ENCODE results near the gene CFAP69.

The CFAP69 gene

DNA sequence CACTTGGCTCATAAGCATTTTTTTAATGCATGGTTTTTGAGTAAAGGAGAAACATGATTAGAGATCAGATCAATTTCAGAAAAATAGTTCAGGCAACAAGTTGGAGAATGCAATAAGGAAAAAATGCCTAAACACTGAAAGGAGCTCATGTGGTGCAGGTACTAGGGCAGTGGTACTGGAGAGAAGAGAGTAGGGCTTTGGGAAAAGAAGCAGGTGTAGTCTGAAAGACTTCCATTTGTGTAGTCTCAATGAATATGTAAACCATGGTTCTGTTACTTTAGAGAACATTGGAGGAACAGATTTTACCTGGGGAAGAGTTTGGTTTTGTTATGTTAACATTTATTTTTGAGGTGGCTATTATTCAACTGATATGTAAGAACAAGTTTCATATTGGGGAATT lies 107.0 kb downstream of the CFAP69 start:
- no peak for ATAC-seq
- TF ChIP-seq ZNF70 (CRISPR knock-in tag; IDR thresholded peaks at IDR 0.05) (no peak), OSR1 (CRISPR knock-in tag; IDR thresholded peaks at IDR 0.05) (no peak), ARNTL (CRISPR knock-in tag; IDR thresholded peaks at IDR 0.05; ENCODE audit: borderline replicate concordance, low read depth) (no peak), TCF4 (CRISPR knock-in tag; IDR thresholded peaks at IDR 0.05; ENCODE audit: borderline replicate concordance) (no peak), GLIS3 (CRISPR knock-in tag; IDR thresholded peaks at IDR 0.05) (no peak), ZNF8 (CRISPR knock-in tag; IDR thresholded peaks at IDR 0.05) (no peak), SNAI2 (CRISPR knock-in tag; IDR thresholded peaks at IDR 0.05) (no peak), ISL1 (CRISPR knock-in tag; IDR thresholded peaks at IDR 0.05) (no peak), ZFP30 (CRISPR knock-in tag; IDR thresholded peaks at IDR 0.05) (no peak), PATZ1 (CRISPR knock-in tag; IDR thresholded peaks at IDR 0.05; ENCODE audit: borderline replicate concordance) (no peak), ZFP3 (CRISPR knock-in tag; IDR thresholded peaks at IDR 0.05) (no peak), CSDC2 (CRISPR knock-in tag; IDR thresholded peaks at IDR 0.05) (no peak), ZC3H10 (CRISPR knock-in tag; IDR thresholded peaks at IDR 0.05) (no peak), BACH2 (CRISPR knock-in tag; IDR thresholded peaks at IDR 0.05; ENCODE audit: borderline replicate concordance) (no peak), TOX (CRISPR knock-in tag; IDR thresholded peaks at IDR 0.05; ENCODE audit: borderline replicate concordance) (no peak)
- TF ChIP-seq, protein P1, sequence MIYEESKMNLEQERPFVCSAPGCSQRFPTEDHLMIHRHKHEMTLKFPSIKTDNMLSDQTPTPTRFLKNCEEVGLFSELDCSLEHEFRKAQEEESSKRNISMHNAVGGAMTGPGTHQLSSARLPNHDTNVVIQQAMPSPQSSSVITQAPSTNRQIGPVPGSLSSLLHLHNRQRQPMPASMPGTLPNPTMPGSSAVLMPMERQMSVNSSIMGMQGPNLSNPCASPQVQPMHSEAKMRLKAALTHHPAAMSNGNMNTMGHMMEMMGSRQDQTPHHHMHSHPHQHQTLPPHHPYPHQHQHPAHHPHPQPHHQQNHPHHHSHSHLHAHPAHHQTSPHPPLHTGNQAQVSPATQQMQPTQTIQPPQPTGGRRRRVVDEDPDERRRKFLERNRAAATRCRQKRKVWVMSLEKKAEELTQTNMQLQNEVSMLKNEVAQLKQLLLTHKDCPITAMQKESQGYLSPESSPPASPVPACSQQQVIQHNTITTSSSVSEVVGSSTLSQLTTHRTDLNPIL (CRISPR knock-in tag; IDR thresholded peaks at IDR 0.05; ENCODE audit: low read depth) = no peak
- TF ChIP-seq, protein P2, sequence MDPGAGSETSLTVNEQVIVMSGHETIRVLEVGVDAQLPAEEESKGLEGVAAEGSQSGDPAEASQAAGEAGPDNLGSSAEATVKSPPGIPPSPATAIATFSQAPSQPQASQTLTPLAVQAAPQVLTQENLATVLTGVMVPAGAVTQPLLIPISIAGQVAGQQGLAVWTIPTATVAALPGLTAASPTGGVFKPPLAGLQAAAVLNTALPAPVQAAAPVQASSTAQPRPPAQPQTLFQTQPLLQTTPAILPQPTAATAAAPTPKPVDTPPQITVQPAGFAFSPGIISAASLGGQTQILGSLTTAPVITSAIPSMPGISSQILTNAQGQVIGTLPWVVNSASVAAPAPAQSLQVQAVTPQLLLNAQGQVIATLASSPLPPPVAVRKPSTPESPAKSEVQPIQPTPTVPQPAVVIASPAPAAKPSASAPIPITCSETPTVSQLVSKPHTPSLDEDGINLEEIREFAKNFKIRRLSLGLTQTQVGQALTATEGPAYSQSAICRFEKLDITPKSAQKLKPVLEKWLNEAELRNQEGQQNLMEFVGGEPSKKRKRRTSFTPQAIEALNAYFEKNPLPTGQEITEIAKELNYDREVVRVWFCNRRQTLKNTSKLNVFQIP (CRISPR knock-in tag; IDR thresholded peaks at IDR 0.05; ENCODE audit: borderline replicate concordance, low read depth) = no peak
- TF ChIP-seq, protein P3, sequence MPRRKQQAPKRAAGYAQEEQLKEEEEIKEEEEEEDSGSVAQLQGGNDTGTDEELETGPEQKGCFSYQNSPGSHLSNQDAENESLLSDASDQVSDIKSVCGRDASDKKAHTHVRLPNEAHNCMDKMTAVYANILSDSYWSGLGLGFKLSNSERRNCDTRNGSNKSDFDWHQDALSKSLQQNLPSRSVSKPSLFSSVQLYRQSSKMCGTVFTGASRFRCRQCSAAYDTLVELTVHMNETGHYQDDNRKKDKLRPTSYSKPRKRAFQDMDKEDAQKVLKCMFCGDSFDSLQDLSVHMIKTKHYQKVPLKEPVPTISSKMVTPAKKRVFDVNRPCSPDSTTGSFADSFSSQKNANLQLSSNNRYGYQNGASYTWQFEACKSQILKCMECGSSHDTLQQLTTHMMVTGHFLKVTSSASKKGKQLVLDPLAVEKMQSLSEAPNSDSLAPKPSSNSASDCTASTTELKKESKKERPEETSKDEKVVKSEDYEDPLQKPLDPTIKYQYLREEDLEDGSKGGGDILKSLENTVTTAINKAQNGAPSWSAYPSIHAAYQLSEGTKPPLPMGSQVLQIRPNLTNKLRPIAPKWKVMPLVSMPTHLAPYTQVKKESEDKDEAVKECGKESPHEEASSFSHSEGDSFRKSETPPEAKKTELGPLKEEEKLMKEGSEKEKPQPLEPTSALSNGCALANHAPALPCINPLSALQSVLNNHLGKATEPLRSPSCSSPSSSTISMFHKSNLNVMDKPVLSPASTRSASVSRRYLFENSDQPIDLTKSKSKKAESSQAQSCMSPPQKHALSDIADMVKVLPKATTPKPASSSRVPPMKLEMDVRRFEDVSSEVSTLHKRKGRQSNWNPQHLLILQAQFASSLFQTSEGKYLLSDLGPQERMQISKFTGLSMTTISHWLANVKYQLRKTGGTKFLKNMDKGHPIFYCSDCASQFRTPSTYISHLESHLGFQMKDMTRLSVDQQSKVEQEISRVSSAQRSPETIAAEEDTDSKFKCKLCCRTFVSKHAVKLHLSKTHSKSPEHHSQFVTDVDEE (CRISPR knock-in tag; IDR thresholded peaks at IDR 0.05) = no peak
- TF ChIP-seq, protein P4, sequence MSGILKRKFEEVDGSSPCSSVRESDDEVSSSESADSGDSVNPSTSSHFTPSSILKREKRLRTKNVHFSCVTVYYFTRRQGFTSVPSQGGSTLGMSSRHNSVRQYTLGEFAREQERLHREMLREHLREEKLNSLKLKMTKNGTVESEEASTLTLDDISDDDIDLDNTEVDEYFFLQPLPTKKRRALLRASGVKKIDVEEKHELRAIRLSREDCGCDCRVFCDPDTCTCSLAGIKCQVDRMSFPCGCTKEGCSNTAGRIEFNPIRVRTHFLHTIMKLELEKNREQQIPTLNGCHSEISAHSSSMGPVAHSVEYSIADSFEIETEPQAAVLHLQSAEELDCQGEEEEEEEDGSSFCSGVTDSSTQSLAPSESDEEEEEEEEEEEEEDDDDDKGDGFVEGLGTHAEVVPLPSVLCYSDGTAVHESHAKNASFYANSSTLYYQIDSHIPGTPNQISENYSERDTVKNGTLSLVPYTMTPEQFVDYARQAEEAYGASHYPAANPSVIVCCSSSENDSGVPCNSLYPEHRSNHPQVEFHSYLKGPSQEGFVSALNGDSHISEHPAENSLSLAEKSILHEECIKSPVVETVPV (CRISPR knock-in tag; IDR thresholded peaks at IDR 0.05) = no peak

Data from SK-N-SH treated with all-trans-retinoic acid at 6 μM for 48 hours (cell line).